HG03571 (cell line): ENCODE results near the gene CYP11A1.
A peak's percentile ranks its signal among the peaks of the same experiment; 100 is the strongest.

ENCODE experiments used
- ATAC-seq: cut with Tn5 transposase; IDR thresholded peaks from one replicate; pipeline ENCODE4 v1.9.1; 2021; ENCODE audit not compliant: unreplicated experiment

CYP11A1 gene

GRCh38 chr15:74328331-74329056 is 39.0 kb downstream of the CYP11A1 start:
- no peak for ATAC-seq

GRCh38 chr15:74327756-74328155 is 39.7 kb downstream of the CYP11A1 start:
- ATAC-seq: no peak

- ATAC-seq: no peak
These were observed 40.7 kb downstream of the CYP11A1 start for GRCh38 chr15:74326746-74327145.

GRCh38 chr15:74324714-74325113 is 42.7 kb downstream of the CYP11A1 start:
- ATAC-seq: no peak

DNA sequence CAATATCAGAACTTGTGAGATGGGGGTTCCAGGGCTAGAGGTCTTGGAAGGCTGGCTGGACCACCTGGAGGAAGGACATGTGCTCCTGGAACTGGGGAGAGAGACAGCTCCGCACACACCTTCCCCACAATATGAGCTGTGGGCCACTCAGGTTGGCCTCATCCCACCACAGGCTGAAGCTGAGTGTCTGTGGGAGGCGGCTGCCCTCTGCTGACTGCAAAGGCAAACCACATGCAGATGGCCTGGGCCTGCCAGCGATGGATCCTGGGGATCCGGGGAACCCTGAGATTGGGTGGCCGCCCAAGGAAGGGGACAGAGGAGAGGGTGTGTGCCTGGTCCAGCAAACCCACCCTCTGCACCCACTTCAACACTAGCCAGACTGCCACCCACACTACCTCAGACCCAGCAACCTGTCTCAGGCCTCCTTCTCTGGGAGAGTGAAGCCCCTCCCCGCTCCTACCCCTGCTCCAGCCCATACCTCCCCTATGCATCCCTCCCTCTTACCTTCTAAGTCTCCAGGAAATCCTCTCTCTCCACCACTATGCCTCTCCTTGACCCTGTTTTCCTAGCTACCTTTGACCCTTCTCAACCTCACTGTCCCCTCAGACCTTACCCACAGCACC is 44.8 kb downstream of the CYP11A1 start:
- no peak for ATAC-seq

DNA sequence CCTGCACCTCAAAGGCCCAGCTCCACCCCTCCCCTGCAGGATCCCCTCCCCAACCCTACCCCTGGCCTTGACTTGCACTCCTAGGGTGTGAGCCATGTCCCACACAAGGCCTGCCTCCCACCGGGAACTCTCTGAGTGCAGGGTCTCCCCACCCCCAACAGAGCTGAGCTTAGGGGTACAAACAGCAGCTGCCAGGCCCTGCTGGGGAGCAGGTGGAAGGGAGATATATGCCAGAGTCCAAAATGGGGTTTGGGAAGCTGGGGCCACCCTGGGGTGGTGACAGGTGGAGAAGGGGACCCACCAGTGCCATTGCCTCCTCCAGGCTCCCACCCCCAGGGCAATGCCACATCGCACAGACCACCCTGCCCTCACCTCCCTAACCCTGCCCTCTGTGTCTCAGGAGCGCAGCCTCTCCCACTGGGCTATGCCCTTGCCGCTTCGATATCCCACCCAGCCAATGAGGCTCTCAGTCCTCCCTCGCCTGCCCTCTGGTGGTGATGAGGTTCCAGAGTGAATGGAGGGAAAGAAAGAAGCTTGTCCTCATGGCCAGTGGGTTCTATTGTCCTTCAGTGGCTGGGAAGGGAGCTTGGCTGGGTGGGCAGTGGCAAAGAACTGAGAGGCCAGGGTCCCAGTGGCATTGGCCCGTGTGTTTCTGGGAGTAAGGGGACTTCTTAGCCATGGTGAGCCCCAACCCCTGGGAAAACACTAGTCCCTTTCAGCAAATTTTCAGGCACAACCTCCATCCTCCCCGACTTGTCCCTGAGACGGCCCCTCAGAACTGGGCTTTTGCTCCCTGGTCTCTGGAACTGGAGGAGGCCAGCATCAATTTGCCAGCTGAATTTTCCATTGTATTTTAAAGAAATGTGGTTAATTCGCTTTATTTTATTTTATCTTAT is 46.8 kb downstream of the CYP11A1 start:
- no peak for ATAC-seq

DNA sequence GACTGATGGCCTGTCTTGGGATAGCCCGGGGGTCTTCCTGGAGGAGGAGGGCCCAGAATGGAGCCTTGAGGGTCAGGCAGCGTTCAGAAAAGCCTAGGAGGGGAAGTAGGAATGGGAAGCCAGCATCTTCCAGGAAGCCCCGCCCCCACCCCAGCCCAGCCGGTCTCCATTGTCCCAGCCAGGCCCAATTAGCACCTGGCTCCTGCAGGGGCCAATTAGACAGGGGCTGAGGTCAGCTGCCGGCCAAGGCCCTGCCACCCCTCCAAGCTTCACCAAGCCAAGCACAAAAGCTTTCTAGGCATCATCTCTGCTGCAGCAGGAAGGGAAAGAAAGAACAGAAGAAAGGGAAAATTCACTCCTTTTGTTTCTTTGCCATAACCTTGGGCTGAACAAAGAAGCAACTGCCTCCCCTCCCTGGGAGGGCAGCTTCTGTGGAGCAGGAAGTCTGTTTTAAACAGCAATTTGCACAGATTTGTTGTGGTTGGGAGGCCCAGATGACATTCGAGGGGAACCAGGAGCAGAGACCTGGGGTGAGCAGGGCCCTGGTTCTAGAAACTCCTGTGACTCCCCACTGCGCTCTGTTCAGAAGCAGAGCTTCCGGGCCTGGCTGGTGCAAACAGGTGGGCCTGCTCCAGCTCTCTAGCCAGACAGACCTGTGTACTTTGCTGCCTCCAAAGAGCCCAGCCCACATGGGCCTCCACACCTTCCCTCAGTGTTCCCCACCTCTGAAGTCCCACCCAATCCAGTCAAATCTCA is 47.7 kb downstream of the CYP11A1 start:
- ATAC-seq: no peak

- ATAC-seq: no peak
These were observed 48.3 kb downstream of the CYP11A1 start for GRCh38 chr15:74319138-74319460.

- no peak for ATAC-seq
These were observed 48.9 kb downstream of the CYP11A1 start for GRCh38 chr15:74318376-74319137.

- ATAC-seq: no peak
These were observed 49.5 kb downstream of the CYP11A1 start for GRCh38 chr15:74317820-74318375.

DNA sequence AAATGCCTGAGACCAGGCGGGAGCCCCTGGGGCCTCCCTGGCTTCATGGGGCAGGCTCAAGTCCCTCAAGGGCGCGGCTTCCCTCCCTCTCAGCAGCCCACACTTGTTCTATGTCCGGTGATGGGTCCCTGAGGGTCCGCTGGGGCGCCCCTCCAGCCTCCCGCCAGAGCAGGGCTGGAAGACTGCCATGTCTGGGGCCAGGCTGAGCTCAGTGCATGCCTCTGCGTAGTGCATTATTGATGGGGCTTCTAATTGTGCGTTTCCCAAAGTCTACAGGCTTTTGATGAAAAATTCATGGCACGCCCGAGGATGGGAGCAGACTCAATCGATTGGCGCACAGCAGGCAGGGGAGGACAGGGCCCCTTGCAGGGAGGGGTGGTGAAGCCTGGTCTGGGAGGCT is 51.3 kb downstream of the CYP11A1 start:
- ATAC-seq: no peak

- ATAC-seq: peak; percentile 72
These were observed 51.8 kb downstream of the CYP11A1 start for GRCh38 chr15:74315626-74316025.

DNA sequence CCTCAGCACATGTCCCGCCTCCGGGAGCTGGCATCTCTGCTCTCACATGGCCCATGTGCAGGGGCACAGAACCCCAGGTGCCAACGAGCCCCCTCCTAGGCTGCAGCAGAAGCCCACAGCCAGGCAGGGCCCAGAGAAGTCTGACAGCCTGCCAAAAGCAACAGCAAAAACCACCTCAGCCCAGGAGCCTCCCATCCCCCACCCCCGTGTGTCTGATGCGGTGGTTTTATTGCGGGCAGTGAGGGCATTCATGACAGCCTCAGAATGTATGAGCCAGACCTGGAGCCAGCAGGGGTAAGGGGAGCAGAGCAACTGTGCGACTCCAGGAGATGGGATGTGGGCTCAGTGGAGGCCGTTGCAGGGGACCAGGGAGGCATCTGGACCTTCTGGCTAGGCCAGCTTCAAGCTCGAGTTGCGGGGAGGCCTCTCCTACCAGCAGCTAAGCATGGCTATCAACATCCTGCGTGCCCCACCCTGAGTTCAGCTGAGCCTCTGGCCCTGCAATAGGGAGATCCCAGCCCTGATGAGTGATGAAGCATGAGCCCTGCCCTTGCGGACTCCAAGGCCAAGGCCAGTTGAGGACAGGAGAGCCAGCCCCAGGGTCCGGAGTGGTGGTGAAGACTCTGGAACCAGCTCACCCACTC is 52.5 kb downstream of the CYP11A1 start:
- ATAC-seq: no peak

DNA sequence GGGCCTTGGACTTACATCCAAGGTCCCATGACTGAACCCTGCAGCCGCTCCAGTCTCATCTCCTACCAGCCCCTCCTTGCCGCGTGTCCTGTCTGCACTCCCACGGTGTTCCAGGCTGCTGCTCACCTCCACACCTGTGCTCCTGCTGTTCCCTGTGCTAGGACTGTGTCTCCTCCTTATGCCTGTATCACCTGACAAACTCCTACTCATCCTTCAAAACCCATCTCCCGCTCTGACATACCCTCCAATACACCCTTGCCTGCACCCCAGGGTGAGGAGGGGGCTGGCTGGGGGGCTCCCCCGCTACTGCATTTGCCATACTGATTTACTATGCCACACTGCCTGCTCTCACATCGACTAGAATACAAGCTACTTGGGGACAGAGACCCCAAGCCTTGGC is 53.6 kb downstream of the CYP11A1 start:
- no peak for ATAC-seq

DNA sequence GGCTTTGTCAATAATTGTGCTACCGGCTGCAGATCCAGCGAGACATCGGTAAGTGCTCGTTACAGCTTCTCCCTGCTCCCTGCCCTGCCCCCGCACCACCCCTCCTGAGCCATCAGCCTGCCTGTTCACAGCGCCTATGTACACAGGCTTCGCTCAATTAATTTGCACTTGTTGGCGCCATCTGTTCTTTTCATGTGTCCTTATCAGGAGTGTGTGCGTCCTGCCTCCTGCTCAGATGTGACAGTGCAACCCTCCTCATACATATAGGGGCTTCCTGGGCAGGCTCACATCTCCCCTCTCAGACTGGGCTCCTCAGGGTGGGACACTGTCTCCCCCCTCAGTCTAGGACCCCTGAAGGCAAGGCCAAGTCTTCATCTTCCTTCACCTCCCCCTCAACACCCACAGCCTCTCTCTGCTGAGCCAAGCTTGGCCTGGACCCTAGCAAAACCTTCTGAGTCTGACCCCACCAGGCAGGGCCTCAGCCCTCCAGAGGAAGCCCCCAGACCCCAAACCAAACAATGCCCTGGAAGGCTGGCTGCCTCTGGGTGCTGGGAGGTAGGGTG is 54.9 kb downstream of the CYP11A1 start:
- no peak for ATAC-seq

- ATAC-seq: no peak
These were observed 55.6 kb downstream of the CYP11A1 start for GRCh38 chr15:74311734-74312444.

DNA sequence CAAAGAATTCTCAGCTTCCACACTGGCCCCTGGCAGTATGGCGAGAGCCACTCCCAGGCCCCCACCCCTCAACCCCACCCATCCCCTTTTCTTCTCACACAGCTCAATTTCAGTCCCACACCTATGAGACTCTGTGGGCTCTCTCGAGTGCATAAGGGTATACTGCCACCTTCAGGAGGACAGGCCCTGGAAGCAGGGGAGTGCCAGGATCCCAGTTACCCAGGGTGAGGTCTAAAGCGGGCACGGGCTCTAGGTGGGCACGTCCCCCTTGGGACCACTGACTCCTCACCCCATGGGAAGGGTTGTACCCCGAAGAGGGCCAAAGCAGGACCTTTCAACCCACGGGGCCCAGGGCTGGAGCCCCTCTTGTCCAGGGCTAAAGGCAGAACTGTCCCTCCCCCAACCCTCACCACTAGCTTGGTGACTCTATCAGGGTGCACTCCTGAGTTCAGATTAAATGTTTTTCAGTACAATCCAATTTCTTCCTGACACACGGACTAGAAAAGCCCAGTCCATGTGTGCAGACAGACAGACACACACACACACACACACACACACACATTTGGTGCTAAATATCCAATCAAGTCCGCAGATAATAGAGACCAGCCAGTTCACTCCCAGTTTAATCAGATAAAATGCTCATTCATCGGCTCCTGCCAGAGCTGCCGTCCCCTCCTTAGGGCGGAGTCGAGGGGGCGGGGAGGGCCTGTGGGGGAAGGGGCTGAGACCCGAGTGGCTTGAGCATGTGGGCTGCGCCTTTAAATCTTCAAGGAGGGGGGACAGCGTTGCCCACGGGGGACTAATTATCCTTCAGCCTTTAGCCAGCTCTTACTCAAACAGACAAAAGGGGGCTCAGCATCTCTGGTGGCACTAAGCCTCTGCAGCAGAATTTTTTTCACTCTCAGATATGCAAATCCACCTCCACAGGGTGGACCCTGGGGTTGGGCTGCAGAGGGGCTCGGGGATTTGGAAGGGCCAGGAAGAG is 59.3 kb downstream of the CYP11A1 start:
- ATAC-seq: no peak
